AG04449 (cell line): Measurements from ENCODE around the gene SLC24A3.
A peak's percentile ranks its signal among the peaks of the same experiment; 100 is the strongest.

ENCODE experiments used
- CTCF ChIA-PET: fragments of 350-600 bp; formaldehyde crosslinking; extraction: SDS; loops from one replicate; lab custom pipeline; 2021; ENCODE audit warnings: antibody characterized with exemption; lab: Yijun Ruan, JAX
- POLR2A ChIA-PET: fragments of 400-600, 350-600 bp; formaldehyde crosslinking; extraction: SDS; loops from one replicate; lab custom pipeline; 2020; ENCODE audit warnings: antibody characterized with exemption, inconsistent platforms; lab: Yijun Ruan, JAX
- DNase-seq: peaks from one replicate; pipeline ENCODE4 v3.0.0-alpha.2; 2010; ENCODE audit warnings: low read depth, low spot score
- H3K4me3 ChIP-seq: 2 replicates; pipeline ENCODE4 v1.5.1; 2011; ENCODE audit warnings: low read depth, mild to moderate bottlenecking, control low read depth, low read length
- TF ChIP-seq, protein P1 (sequence below): IDR thresholded peaks from one replicate; pipeline ENCODE4 v1.5.1; 2011; ENCODE audit warnings: mild to moderate bottlenecking, moderate library complexity, low read length, control low read depth, inconsistent platforms; ENCODE audit not compliant: insufficient read depth; ENCODE audit errors: missing control alignments

The SLC24A3 gene

DNA sequence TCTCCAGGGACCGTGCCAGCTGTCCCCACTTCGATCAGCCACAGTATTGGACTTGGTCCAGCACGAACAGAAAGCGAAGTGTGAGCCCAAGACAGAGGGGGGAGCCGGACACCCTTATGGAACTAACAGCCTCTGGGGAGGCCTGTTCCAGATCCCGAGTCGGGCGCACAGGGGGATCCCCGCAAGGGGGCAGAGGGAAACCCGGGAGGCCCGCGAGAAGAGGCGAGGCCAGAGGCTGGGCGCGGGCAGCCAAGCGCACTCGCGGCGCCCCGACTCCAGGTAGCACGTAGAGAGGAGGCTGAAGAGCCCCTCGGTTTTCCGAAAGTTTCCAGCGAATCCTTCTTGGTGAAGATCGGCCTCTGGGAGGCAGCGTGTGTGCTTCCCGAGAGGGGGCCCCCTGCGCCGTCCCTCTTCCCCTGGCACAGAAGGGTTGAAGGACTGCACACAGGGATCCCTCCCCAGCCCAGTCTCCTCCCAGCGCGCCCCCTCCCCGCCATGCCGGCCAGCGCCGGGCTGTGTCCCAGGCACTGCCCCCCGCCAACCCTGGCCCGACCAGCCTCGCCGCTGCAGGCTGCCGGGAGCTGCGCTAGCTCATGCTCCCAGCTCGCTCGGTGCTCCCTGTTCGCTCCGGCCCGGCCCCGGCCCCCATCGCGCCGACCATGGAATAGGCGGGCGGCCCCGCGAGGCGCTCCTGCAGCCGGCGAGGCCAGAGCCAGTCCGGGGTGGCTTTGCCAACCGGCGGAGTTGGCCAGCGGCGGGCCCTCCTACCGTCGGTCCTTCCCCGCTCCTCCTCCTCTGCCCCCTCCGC, 577 bp upstream of the SLC24A3 start:
- POLR2A ChIA-PET: no interaction called here
- no peak for DNase-seq
- CTCF ChIA-PET: interaction anchor here (1.6 to 3.1 kb wide), 4 partner anchors 9 to 449 kb away, joined by 3 to 13 read pairs (median 6); no protein-coding TSS in a partner anchor
- TF ChIP-seq, protein P1, sequence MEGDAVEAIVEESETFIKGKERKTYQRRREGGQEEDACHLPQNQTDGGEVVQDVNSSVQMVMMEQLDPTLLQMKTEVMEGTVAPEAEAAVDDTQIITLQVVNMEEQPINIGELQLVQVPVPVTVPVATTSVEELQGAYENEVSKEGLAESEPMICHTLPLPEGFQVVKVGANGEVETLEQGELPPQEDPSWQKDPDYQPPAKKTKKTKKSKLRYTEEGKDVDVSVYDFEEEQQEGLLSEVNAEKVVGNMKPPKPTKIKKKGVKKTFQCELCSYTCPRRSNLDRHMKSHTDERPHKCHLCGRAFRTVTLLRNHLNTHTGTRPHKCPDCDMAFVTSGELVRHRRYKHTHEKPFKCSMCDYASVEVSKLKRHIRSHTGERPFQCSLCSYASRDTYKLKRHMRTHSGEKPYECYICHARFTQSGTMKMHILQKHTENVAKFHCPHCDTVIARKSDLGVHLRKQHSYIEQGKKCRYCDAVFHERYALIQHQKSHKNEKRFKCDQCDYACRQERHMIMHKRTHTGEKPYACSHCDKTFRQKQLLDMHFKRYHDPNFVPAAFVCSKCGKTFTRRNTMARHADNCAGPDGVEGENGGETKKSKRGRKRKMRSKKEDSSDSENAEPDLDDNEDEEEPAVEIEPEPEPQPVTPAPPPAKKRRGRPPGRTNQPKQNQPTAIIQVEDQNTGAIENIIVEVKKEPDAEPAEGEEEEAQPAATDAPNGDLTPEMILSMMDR: no peak
- peak overlapping the region; percentile 32 for H3K4me3 ChIP-seq

DNA sequence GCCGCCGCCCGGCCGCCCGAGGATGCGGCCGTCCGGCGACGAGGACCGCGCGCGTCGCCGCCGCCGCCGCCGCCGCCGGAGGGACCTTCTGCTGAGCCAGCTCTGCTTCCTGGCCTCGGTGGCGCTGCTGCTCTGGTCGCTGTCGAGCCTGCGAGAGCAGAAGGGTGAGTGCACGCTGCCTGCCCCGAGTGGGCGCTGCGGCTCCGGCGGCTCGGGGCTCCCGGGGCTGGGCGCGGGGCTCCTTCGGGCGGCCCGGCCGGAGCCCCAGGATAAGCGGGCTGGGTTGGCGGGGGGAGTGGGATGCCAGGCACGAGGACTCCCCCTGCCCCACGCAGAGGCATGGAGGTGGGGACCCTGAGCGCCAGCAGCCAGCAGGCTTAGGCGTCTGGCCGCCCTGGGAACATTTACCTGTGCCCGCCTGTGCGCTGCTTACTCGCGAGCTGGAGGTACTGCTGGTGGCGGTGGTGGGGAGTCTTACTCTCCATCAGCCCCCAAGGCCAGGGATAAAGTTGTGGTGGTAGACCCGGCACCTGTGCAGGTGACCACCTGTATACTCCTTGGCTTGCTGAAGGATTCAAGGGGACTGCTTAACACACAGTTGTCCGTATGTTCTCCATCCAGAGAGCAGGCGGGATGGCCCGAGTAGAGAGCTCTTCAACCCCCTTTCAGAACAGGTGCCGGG, 520 bp downstream of the SLC24A3 start:
- TF ChIP-seq, protein P1: peak; percentile 38
- DNase-seq: no peak
- ChIA-PET CTCF (interaction anchor here (0.7 to 3.1 kb wide), 7 partner anchors 8 to 450 kb away, joined by 3 to 13 read pairs (median 3); no protein-coding TSS in a partner anchor), POLR2A (no interaction called here)
- peak overlapping the region; percentile 38 for H3K4me3 ChIP-seq

DNA sequence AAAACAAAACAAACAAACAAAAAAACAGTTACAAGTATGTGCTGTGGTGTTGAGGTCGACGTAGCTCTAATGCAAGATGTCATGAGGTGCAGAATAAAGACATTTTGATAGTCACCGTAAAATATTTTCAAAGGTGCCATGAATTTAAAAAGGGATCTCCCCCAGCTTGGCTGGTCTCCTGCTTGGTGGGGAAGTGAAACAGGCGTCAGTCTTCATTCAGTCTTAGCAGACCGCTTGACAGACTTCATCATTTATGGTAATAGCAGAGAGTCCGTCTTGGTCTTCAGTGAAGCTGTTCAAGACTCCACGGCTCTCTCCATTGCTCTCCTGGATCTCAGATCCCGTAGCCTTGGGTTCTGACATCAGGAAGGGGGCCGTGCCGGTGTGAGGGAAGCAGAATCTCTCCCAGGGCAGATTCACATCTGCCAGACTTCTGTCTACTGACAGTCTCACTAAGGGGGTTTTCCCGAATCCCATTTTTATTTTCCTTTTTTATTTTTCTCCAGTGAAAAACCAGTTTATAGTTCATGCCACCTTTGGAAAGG, 1.6 kb downstream of the SLC24A3 start:
- no peak overlapping the region for H3K4me3 ChIP-seq
- no peak for DNase-seq
- CTCF ChIA-PET: interaction anchor here (0.7 to 3.1 kb wide), 7 partner anchors 7 to 449 kb away, joined by 3 to 13 read pairs (median 3); no protein-coding TSS in a partner anchor
- TF ChIP-seq, protein P1: no peak
- POLR2A ChIA-PET: no interaction called here

DNA sequence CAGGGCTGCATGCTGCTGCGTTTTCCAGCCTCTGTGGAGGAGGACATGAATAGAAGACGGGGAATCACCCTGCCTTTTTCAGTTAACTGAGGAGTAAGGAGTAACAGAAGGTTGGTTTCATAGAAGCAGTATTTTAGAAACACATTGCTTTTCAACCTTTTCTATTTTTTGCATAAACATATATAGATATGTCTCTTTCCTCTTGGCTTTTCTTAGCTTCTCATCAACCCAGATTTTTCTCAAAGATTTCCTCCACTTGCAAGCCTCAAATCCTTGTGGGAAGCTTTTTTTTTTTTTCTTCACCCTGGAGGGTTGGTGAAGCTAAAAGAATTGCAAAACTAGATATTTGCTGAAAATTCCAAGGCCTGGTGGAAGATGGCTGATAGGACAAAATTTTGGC, 6.0 kb downstream of the SLC24A3 start:
- POLR2A ChIA-PET: no interaction called here
- CTCF ChIA-PET: interaction anchor here (3.9 kb wide), 1 partner anchor 13 kb away, joined by 31 read pairs; no protein-coding TSS in a partner anchor
- H3K4me3 ChIP-seq: no peak overlapping the region
- TF ChIP-seq, protein P1: no peak
- no peak for DNase-seq

DNA sequence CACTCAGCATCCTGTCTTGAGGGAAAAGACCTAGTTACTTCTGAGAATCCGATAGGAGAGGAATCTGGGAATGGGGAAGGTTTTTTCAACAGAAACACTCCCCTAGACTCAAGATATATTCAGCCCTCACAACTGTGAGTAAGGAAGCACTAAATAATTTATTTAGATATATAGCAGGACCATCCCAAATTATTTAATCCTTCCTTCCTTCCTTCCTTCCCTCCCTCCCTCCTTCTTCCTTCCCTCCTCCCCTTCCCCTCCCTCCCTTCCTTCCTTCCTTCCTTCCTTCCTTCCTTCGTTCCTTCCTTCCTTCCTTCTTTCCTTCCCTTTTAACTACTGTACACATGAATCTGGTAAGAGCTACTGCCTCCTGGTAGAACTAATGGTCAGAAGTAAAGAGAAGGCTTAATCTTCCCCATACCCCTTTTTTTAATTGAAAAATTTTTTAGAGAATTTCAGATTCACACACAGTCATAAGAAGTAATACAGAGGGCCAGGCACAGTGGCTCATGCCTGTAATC, 10.1 kb downstream of the SLC24A3 start:
- TF ChIP-seq, protein P1: no peak
- POLR2A ChIA-PET: no interaction called here
- DNase-seq: no peak
- no peak overlapping the region for H3K4me3 ChIP-seq
- CTCF ChIA-PET: interaction anchor here (0.9 to 4.0 kb wide), 2 partner anchors 16 to 17 kb away, joined by 3 to 25 read pairs; no protein-coding TSS in a partner anchor
